Measurements from ENCODE around the gene SMOC2. TPM values are rescaled to one million over a fixed set of nuclear protein-coding genes. Genes with fewer than 3 reads are reported as not detected.

Gene SMOC2
- total and polyA plus RNA-seq, 7 donors: 12.3 to 90.3 (median 22.8) TPM

DNA sequence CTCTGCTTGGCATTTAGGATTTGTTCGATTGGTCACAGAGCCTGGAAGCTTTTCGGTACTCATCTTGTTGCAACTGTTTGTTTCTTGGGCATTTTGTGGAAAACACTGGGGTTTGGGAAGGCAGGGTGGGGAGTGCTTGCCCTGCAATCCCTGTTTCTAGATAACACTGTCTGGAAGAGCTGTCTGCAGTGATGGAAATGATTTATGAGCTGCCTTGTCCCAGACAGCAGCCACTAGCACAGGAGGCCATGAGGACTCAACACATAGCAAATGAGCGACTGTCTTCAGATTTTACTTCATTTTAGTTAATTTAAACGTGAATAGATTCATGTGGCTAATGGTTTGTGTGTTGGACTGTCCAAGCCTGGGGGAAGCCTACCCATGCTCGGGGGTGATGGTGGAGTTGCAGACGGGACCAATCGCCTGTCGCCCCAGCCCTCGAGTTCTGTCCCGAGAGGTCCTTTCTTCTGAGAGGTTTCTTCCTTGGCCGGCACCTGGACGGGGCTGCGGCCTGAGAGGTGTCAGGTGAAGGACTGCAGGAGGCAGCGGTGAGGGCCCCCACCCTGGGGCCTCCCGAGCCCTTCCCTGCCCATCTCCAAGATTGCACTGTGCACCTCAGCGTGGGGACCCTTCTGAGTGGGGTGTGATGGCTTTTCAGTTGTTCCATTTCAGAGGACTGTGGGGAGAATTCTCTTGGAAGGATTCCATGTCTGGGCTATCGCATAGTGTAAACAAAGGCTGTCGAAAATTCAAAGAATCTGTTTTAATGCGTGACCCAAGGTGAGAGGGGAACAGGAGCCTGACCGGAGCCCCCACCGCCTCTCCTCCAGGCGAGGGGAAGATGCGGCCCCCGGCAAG lies 55.4 kb downstream of the SMOC2 start:
- WGBS, 3 donors: 81 to 89% (median 88%) methylated on average over 24 of the region's 24 CpGs
- H3K4me3 ChIP-seq: no peak overlapping the region
- no peaks in the 10 kb centered on the region for H3K4me1 ChIP-seq
- intact Hi-C loops (cut with DNase I): no loop called here
- H3K9me3 ChIP-seq: no peaks in the 10 kb centered on the region
- H3K27me3 ChIP-seq (ENCODE audit: insufficient read depth in 3 of 3, low read length in 2 of 3): peaks cover 0 to 7% (median 5%) of the 10 kb centered on the region in 3 donors
- no peak for DNase-seq
- H3K27ac ChIP-seq: no peak overlapping the region
- H3K36me3 ChIP-seq (ENCODE audit: insufficient read depth in 1 of 2, low read depth in 1 of 2): no peaks in the 10 kb centered on the region
- TF ChIP-seq, protein P1, sequence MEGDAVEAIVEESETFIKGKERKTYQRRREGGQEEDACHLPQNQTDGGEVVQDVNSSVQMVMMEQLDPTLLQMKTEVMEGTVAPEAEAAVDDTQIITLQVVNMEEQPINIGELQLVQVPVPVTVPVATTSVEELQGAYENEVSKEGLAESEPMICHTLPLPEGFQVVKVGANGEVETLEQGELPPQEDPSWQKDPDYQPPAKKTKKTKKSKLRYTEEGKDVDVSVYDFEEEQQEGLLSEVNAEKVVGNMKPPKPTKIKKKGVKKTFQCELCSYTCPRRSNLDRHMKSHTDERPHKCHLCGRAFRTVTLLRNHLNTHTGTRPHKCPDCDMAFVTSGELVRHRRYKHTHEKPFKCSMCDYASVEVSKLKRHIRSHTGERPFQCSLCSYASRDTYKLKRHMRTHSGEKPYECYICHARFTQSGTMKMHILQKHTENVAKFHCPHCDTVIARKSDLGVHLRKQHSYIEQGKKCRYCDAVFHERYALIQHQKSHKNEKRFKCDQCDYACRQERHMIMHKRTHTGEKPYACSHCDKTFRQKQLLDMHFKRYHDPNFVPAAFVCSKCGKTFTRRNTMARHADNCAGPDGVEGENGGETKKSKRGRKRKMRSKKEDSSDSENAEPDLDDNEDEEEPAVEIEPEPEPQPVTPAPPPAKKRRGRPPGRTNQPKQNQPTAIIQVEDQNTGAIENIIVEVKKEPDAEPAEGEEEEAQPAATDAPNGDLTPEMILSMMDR (IDR thresholded peaks at IDR 0.05): no peak
- ATAC-seq: no peak

DNA sequence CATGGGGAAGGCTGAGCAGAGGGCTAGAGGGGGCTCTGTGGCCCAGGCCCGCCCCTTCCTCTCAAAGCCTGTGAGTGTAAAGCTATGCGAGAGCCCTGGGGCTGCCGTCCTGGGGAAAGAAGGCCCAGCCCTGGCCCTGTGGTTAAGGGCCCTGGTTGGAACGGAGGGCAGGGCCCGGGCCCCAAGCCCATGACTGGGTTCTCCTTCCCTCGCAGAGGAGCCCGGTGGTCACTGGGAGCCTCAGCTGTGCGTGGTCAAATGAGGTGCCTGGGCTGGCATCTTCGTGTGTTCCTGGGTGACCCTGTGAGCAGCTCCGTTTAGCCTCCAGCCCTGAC lies 56.0 kb downstream of the SMOC2 start:
- Histone ChIP-seq H3K9me3 (no peaks in the 10 kb centered on the region), H3K27ac (no peak overlapping the region), H3K4me3 (no peak overlapping the region), H3K4me1 (no peaks in the 10 kb centered on the region), H3K27me3 (ENCODE audit: insufficient read depth in 3 of 3, low read length in 2 of 3) (peaks cover 0 to 10% (median 7%) of the 10 kb centered on the region in 3 donors), H3K36me3 (ENCODE audit: insufficient read depth in 1 of 2, low read depth in 1 of 2) (no peaks in the 10 kb centered on the region)
- 87 to 89% (median 88%) methylated on average over 10 of the region's 10 CpGs for WGBS, 3 donors
- ATAC-seq: no peak
- DNase-seq: no peak
- intact Hi-C loops (cut with DNase I): no loop called here
- TF ChIP-seq, protein P1 (IDR thresholded peaks at IDR 0.05): no peak

DNA sequence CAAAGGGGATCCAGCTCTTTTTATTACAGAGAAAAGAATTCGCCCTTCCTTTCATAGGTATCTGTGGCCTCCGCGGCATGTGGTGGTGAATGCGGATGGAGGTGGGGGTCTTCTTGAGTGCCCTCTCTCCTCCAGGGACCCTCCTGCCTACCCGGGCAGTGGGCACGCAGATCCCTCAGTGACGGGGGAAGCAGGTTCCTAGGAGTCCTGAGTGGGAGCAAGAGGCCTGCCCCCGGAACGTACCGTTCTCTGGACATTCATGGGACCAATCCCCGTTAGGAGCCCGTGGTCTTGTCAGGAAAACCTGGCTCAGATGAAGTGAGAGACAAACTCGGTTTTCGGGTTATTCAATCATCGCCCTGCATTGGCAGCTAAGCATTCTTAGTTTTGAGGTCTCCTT lies 56.4 kb downstream of the SMOC2 start:
- intact Hi-C loops (cut with DNase I): no loop called here
- Histone ChIP-seq H3K36me3 (ENCODE audit: insufficient read depth in 1 of 2, low read depth in 1 of 2) (no peaks in the 10 kb centered on the region), H3K4me1 (no peaks in the 10 kb centered on the region), H3K9me3 (no peaks in the 10 kb centered on the region), H3K27me3 (ENCODE audit: insufficient read depth in 3 of 3, low read length in 2 of 3) (peaks cover 0 to 13% (median 7%) of the 10 kb centered on the region in 3 donors), H3K27ac (no peak overlapping the region), H3K4me3 (no peak overlapping the region)
- WGBS, 3 donors: 90 to 94% (median 91%) methylated on average over 15 of the region's 15 CpGs
- DNase-seq (no peak), ATAC-seq (no peak)
- TF ChIP-seq, protein P1 (IDR thresholded peaks at IDR 0.05): no peak

DNA sequence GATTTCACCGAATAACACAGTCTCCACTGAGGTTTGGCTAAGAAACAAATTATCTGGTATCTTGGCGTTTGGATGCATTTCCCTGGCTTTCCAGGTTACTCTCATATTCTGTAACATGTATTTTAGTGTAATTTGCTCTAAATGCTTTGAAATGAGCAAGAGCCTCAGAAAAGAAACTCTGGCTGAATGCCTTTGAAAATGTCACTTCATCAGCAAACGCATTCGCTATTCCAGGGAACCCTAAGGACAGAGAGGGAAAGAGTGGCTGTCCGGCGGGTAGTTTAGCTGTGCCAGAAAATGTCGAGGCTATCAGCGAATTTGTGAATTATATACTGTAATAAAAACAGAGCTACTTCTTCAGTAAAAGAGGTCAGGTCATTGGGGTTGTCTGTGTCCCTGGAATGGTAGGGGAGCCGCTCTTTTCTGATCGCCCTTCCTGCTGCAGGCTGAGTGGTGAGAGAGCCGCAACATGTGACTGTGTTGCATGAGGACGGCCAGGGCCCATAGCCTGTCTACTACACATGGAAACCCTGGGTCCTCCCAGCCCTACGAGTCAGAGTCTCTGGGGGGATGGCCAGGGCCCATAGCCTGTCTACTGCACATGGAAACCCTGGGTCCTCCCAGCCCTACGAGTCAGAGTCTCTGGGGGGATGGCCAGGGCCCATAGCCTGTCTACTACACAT lies 57.3 kb downstream of the SMOC2 start:
- Histone ChIP-seq H3K4me1 (no peaks in the 10 kb centered on the region), H3K36me3 (ENCODE audit: insufficient read depth in 1 of 2, low read depth in 1 of 2) (no peaks in the 10 kb centered on the region), H3K4me3 (no peak overlapping the region), H3K27ac (no peak overlapping the region), H3K27me3 (ENCODE audit: insufficient read depth in 3 of 3, low read length in 2 of 3) (peaks cover 0 to 13% (median 7%) of the 10 kb centered on the region in 3 donors), H3K9me3 (no peaks in the 10 kb centered on the region)
- DNase-seq: no peak
- TF ChIP-seq, protein P1 (IDR thresholded peaks at IDR 0.05): no peak
- WGBS, 3 donors: 78 to 79% (median 79%) methylated on average over 14 of the region's 14 CpGs
- no peak for ATAC-seq
- intact Hi-C loops (cut with DNase I): no loop called here

Data from psoas muscle (tissue), 8 donors.